NCI-H2196 treated with DMSO at 0.1 percent for 48 hours (cell line): ENCODE results near the gene C1orf74.

ENCODE experiments used
- DNase-seq: peaks from one replicate; lab custom pipeline; 2025; ENCODE audit not compliant: unreplicated experiment; lab: John Stamatoyannopoulos, UW

C1orf74 gene

DNA sequence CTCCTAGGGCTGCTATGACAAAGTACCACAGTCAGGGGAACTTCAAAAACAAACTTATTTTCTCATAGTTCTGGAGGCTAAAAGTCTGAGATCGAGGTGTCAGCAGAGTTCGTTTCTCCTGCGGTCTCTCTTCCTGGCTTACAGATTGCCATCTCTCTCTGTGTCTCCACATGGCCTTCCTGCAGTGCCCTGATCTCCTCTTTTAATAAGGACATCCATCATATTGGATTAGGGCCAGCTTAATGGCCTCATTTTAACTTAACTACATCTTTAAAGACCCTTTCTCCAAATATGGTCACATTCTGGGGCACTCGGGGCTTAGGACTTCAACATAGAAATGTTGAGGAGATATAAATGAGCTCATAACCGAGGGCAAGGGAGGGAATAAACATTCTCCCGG, 12.2 kb downstream of the C1orf74 start:
- DNase-seq: no peak

DNA sequence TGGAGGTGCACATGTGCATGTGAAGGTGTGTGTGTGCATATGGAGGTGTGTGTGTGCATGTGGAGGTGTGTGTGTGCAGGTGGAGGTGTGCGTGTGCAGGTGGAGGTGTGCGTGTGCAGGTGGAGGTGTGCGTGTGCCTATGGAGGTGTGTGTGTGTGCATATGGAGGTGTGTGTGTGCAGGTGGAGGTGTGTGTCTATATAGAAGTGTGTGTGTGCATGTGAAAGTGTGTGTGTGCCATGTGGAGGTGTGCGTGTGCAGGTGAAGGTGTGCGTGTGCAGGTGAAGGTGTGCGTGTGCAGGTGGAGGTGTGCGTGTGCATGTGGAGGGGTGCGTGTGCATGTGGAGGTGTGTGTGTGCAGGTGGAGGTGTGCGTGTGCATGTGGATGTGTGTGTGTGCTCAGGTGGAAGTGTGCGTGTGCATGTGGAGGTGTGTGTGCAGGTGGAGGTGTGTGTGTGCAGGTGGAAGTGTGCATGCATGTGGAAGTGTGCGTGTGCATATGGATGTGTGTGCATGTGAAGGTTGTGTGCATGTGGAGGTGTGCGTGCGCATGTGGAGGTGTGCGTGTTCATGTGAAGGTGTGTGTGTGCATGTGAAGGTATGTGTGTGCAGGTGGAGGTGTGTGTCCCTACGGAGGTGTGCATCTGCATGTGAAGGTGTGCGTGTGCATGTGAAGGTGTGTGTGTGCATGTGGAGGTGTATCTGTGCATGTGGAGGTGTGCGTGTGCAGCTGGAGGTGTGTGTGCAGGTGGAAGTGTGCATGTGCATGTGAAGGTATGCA, 13.5 kb downstream of the C1orf74 start:
- DNase-seq: no peak

DNA sequence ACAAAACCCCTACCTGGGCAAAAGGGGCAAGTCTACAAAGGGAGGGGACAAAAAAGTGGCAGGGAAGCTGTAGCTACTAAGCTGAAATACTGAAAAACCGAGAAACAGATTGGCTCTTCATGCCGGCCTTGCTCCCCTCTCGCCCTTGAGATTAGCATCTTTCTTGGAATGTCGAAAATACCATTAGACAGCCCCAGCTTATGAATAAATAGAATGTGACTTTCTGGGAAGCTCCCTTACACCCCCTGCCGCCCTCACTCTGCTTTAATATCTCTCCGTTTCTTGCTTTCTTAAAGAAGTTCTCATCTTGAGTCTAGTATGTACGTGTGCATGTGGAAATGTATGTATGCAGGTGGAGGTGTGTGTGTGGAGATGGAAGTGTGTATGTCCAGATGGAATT, 14.4 kb downstream of the C1orf74 start:
- DNase-seq: no peak

DNA sequence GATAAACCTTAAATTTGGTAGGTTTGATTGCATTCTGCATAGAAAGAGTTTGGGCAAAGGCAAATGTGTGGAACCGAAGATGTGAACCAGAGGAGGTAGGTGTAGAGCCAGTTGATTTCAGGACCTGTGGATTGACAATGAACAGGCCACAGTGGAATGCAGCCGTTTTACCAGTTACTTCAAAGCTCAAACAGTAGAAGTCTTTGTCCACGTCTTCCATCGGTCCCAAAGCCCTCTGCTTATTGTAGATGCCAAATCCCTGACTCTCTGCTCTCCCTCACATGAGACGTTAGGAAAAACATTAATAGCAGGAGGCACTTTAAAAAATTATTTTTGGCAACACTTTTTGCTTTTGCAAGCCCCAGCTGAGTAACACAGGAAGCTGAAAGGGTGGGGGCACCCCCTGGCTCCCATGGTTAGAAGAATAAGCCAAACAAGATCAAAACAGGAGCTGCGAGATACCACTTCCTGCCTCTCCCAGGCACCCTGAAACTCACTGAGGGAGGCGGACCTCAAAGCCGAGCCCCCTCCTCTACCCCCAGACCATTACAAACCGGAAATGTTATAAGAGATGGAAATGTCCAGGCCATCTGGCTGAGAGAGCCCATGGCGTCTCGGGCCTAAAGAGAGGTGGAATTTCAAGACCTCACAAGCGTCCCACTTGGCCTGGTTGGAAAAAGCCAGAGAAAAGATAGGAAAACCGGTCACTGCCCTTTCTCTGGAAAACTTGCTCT, 15.0 kb downstream of the C1orf74 start:
- DNase-seq: no peak

DNA sequence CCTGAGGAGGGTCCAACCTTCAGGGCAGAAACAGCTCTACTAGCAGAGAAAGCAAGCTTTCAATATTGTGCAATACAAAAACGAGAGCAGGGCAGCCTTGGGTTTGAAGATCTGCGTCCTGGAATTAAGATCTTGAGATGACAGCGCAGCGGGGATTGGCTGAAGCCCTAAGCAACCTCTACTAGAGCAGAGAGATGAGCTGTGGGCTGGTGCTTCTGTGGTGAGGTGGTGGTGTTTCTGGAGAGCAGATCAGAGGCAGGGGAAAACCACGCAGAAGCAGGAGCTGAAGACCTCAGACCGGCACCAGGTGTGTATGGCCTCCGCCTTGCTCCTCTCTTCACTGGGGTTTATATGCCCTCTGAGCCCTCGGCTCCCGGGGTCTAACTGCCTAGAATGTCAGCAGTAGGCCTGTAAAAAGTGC, 16.0 kb downstream of the C1orf74 start:
- no peak for DNase-seq

DNA sequence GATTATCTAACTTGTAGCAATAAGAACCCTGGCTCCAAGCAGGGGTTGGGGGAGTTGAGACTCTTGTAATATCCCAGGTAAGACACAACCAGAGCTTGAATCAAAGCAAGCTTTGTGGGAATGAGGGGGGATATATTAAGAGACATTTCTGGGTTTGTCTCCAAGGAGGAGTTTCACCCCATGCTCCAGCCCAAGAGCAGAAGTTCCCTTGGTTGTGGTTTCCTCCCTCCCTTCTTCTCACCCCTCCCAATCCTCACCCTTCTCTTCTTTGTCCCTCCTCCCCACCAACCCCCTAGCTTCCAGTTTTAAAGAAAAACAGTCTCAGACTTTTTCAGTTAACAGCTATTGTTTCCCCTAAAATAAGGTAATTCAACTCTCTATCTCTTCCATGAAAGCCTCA, 16.7 kb downstream of the C1orf74 start:
- DNase-seq: no peak

DNA sequence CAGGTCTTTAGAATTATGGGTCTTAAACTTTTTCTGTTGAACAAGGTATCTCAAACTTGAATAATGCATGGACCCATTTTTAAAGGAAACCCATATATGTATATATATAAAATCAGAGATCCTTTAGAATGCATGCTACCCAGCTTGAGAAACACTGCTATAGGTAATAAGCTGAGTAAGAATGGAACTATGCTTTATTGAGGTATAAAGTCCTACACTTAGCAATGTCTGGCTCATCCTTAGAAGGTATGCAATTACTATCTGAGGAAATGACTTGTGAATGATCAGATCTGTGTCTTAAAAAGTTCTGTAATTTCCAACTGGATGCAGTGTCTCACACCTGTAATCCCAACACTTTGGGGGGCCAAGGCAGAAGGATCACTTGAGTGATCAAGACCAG, 17.3 kb downstream of the C1orf74 start:
- DNase-seq: no peak

DNA sequence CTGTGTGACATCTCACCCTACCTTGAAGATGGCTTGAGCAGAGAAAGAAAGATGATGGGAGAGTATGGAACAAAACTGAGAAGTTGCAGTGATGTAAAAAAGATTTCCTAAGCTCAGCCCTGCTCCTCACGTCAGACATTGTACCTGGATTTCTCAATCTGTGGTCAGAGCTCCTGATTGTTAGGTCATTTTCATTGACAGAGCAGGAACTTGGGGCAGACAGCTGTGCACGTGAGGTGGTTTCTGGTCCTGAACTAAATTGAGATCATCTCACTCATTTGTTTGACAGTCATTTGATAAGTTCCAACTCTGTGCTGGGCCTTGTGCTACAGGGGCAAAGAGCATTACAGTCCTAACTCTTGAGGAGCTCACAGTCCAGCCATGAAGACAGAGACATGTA, 18.3 kb downstream of the C1orf74 start:
- DNase-seq: no peak

DNA sequence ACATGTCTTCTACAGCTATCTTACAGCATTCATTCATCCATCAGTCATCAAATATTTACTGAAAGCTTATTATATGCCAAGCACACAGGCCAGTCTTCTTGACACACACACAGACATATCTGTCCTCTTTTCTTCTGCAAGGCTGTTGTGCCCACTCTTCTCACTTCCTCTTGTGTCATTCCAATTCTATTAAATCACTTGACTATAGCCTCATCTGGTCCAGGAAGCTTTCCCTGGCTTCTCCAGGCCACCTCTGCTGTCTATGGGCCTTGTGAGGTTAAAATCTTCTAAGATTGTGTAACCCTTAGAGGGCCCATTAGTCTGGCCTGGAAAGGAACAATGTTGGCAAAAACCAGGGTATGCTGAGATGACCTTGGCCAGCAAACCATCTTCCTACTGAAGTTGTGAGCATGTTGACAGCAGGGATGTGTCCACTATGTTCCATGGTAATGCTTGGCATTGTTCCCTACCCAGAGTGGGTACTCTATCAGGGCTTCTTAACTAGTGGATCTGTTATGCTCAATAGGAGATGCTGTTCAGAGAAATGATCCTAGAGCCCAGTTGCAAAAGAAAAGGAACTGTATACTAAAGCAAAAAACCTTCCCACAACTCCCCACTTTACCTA, 23.2 kb downstream of the C1orf74 start:
- DNase-seq: no peak

DNA sequence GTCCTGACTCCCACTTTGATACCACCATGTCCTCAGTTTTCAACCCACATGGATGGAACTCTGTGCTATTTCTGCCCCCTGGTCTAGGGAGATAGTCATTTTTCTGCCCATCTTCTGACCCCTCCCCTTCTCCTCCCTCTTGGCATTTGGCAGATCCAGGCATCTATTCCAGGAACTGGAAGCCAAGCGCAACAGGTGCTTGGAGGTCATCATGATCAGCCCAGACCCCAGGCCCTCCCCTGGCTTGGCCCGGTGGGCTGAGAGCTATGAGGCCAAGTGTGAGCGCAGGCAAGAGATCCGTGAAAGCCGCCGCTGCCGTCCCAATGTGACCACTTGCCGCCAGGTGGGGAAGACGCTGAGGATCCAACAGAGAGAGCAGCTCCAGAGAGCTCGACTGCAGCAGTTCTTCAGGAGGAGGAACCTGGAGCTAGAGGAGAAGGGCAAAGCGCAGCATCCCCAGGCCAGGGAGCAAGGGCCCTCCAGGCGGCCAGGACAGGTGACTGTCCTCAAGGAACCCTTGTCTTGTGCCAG, 24.5 kb downstream of the C1orf74 start:
- DNase-seq: no peak

DNA sequence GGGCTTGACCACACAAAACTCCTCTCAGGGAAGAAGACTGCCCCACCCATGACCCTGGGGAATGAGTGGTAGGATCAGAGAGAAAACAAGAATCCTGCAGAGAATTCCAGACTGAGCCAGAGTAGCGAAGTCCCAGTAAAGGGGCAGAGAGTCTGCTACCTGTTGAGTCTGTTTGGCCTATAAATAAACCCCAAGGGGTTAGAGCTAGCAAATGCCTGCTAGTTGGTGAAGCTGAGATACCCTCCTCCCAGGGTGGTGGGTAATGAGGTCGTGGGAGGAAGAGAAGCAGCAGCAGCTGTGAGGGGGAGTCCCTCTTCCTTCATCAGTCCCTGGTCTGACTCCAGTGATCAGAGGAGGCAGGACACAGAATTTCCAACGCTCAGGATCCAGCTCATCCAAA, 26.0 kb downstream of the C1orf74 start:
- no peak for DNase-seq

DNA sequence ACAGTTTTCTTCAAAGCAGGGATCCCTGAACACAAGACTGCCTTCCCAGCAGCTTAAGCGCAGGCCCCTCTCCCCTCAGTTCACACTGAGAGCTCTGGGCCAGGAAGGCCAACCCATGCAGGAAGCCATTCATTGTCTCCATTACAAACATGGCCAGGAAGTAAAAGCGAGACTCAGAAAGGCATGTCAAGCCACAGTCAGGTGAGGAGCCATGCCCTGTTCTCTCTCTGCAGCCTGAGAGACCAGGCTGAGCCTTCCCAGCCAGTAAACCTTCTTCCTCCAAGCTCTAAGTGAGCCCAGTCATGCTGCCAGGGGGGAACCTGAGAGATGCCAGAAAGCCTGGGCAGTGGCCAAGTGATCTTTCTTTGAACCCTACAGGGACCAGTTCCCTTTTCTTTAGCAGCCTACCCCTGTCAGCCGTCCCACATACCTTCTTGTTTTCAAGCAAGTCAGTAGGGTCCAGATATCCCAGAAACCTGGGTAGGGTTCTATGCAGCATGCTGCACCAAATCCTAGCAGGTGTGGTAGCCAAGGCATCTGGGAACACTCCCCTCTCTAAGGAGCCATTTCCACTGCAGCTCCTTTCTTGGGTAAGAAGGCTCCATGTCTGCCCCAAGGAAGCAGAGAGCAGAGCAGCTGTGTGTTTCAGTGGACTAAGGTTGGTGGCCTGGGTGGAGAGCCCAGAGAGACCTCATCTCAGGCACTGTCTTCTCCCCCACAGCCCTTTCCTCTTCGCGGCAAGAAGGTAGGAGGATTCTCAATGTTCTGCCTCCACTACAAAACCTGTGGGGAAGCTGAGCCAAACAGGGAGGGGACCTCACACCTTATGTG, 27.5 kb downstream of the C1orf74 start:
- DNase-seq: no peak

DNA sequence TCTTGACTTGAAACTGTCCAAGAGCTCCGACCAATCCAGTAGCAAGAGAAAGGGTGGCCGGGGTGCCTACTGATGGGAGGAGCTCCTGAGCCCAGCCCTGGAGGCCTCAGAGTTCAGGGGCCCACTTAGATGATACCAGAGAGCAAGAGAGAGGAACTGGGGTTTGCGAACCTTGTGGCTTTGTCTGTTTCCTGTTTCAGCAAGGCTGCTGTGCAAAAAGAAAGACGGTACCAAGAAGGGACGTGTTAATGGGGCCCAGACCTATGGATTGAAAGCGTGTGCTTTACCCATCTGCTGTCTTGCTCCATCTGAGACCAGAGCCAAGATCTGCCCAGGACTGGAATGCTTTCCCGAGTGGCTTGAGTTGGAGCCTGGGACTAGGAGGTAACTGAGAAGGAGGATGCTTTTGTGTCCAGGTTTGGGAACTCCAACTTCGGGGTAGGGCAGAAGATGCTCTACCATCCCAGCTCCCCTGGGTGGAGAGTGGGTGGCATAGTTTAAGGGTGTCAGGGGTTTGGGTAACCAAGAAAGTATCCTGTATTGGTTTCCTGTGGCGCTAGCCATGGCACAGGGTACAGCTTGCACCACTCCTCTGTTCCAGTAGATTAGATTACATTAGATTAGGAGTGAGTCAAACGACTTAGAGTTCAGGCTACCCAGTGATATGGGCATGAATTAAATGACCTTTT, 28.3 kb downstream of the C1orf74 start, which contains the start of gene TRAF3IP3:
TRAF3IP3 (plus strand) TSS at position 128 of the 689 bp plus-strand sequence. CDS start 3,987 bp downstream, outside the sequence.
- DNase-seq: no peak

DNA sequence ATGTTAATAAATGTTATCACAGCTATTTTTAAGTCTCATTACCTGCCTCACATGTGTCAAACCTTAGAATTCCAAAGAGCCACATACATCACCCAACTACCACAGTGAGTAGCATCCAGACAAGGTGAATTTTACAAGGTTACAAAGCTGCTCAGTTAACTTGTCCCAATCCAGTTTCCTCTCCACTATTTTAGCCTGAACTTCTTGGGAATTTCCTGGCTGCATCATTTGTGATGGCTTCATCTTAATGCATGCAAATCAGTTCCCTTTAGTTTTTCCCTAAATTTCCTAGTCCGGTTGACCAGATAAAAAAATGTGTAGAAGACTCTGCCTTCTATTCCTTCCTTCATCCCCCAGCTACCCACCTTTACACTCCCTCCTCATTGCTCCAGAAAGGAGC, 29.1 kb downstream of the C1orf74 start:
- no peak for DNase-seq

DNA sequence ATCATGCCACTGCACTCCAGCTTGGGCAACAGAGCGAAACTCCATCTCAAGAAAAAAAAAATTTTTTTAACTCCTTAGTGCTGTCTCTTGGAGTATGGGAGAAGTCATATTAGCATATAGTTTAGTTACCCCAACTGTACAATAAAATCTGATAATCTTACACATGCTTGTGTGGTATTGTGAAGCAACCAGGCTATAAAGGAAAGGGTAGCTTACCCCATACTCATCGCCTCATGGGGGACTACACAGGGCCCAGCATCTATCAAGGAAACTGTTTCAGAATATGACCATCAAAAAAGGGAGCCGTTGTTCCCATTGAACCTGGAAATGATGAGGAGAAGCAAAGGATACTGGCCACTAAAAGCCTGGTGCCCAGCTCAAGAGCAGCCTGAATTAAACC, 31.5 kb downstream of the C1orf74 start:
- no peak for DNase-seq

DNA sequence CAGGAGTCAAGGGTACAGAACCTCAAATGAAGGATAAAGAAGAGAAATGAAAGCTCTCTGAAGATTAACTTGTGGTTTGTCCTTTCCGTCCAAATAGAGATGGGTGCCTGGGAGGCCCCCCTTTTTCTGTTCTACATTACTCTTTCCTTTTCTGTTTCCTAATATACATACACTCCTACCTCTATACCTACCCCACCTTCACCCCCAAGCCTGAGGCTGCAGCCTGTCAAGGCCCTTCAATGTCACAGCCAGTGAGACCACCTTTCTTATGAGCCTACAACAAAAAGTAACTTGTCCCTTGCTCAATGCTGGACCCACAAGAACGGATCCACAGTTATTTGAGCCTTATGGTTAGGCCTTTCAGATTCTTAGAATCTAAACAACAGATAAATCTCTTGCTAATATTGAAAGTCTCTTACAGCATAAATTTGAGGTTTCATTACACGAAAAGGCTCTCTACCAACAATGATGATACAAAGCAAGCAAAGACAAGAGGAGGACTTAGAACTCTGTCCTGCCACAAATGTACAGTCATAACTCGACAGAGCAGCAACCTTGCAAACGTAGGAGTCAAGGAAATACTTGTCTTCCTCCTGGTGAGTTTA, 32.6 kb downstream of the C1orf74 start:
- no peak for DNase-seq

DNA sequence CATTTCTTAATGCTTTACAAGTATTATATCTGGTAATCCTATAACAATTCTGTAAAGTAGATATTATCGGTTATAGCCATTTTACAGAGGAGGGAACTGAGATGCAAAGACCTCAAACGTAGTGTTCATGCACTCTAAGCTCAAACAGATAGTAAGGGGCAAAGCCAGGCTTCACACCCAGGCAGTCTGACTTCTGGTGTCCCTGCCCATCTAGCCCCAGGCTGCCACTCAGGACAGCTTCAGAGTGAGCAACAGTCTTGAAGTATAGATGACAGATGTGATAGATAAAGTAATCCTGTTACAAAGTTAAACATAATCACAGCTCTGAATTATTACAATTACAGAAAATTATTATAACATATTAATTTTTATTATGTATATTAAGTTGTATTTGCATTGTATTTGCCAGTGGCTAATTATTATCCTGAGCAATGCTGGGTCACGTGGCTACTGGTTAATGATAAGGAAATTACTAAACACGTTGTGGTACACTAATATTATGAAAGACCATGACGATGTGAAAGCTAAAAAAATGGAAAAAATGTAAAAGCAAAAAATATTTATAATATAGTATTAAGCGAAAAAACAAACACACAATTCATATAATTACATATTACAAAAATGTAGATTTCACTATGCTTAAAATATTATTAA, 34.6 kb downstream of the C1orf74 start:
- no peak for DNase-seq

DNA sequence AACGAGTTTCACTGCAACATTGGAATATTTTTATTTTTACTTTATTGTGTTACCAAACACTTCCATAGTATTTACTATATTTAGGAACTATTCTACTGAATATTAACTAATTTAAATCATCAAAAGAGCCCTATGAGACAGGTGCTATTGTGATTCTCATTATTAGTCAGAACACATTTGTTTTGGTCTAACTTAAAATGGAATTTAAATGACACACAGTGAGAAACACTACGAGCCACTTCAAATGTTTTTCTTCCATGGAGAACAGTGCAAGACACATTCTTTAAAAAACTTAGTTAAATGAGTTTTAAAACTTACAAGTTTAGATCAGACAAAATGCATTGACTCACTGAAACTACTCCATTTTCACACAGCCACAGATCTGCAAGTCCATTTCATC, 35.2 kb downstream of the C1orf74 start:
- DNase-seq: no peak

DNA sequence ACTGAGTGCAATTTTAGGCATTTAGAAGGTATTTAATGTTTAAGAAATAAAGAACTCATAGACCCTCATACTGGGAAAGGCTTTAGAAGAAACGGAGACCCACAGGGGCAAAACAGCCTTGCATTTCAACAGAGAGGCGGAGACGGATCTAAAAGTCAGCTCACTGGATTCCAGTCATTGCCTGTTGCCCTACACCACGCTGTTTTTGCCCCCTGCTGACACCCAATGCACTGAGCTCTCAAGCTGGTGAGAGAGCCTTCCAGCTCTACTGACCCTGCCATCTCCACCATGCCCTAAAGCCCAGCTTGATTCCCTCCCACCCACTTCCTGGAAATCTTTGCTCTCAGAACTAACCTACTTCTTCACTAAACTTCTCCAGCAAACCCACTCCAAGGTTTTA, 35.7 kb downstream of the C1orf74 start:
- no peak for DNase-seq
